HEK293T (cell line): Measurements from ENCODE around the gene AIF1.

ENCODE experiments used
- ELF4 ChIP-seq: fragments of 450-650 bp; IDR thresholded peaks from 2 replicates; pipeline ENCODE4 v1.6.1; 2017; ENCODE audit warnings: antibody characterized with exemption
- FOXA1 ChIP-seq: fragments of 450-650 bp; IDR thresholded peaks from 2 replicates; pipeline ENCODE4 v1.6.1; 2016; ENCODE audit warnings: mild to moderate bottlenecking
- FOXK2 ChIP-seq: fragments of 450-650 bp; IDR thresholded peaks from 2 replicates; pipeline ENCODE4 v1.6.1; 2016; ENCODE audit warnings: mild to moderate bottlenecking
- FOXM1 ChIP-seq: fragments of 450-650 bp; IDR thresholded peaks from 2 replicates; pipeline ENCODE4 v1.6.1; 2017; ENCODE audit warnings: mild to moderate bottlenecking, borderline replicate concordance
- L3MBTL2 ChIP-seq: fragments of 450-650 bp; conservative IDR thresholded peaks from 2 replicates; pipeline ENCODE4 v1.6.1; 2016; ENCODE audit warnings: mild to moderate bottlenecking
- PKNOX1 ChIP-seq: fragments of 450-650 bp; IDR thresholded peaks from 2 replicates; pipeline ENCODE4 v1.6.1; 2016
- SP1 ChIP-seq: fragments of 450-650 bp; IDR thresholded peaks from 2 replicates; pipeline ENCODE4 v1.6.1; 2017
- SUZ12 ChIP-seq: fragments of 450-650 bp; IDR thresholded peaks from 2 replicates; pipeline ENCODE4 v1.6.1; 2016; ENCODE audit warnings: mild to moderate bottlenecking
- TARDBP ChIP-seq: fragments of 450-650 bp; IDR thresholded peaks from 2 replicates; pipeline ENCODE4 v1.6.1; 2016

- TF ChIP-seq FOXM1 (no peak), SUZ12 (no peak), SP1 (no peak), ELF4 (no peak), PKNOX1 (no peak), TARDBP (no peak), FOXA1 (no peak), L3MBTL2 (no peak), FOXK2 (no peak)
These were observed 24.4 kb downstream of the AIF1 start for GRCh38 chr6:31639449-31639861.
